CD4-positive, alpha-beta T cell treated with Interleukin-6 at 100 ng/mL for 8 hours (primary cell): ENCODE measurements around the gene RPS17.
"Not testable (repeated sequence)": the region's sequence is repeated elsewhere in the genome, so short reads cannot be mapped to it uniquely, and the experiment has no call there.

Experiments
- DNase-seq: peaks from one replicate; pipeline ENCODE4 v3.0.0-alpha.2; 2020; ENCODE audit warnings: mixed read lengths, low spot score

The RPS17 gene

GRCh38 chr15:82507087-82507486, 33.2 kb downstream of the RPS17 start:
- not testable (repeated sequence) for DNase-seq

GRCh38 chr15:82505842-82506241, 34.4 kb downstream of the RPS17 start:
- not testable (repeated sequence) for DNase-seq

- DNase-seq, result not testable (repeated sequence)
Observed at GRCh38 chr15:82504074-82504473, 36.2 kb downstream of the RPS17 start.

GRCh38 chr15:82502700-82503339, 37.4 kb downstream of the RPS17 start:
- DNase-seq, result not testable (repeated sequence)

GRCh38 chr15:82500772-82501171, 39.5 kb downstream of the RPS17 start:
- DNase-seq, result not testable (repeated sequence)

- not testable (repeated sequence) for DNase-seq
Observed at GRCh38 chr15:82497978-82498377, 42.3 kb downstream of the RPS17 start.

GRCh38 chr15:82488250-82488649, 52.0 kb downstream of the RPS17 start:
- not testable (repeated sequence) for DNase-seq

- DNase-seq, result not testable (repeated sequence)
Observed at GRCh38 chr15:82487045-82487444, 53.2 kb downstream of the RPS17 start.
